ENCODE results near the gene COX14.

DNA sequence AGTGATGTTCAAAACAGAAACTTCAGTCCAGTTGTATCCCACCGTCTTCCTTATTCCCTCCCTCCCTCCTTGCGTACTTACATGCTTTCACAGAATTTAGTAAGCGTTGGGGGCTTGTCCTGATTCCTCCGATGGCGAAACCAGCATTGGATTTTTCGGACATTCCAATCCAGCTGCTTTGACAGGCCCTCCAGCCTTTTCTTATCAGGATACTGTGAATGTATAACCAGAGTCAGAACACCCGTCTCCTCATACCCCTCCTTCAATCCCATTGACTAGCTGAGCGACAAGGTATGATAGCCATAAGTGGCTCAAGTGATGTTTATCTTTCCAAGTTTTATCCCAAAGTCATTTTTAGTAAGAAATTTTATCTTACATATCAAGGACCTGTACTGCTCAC is 31.0 kb downstream of the COX14 start:
- TF ChIP-seq, protein P1, sequence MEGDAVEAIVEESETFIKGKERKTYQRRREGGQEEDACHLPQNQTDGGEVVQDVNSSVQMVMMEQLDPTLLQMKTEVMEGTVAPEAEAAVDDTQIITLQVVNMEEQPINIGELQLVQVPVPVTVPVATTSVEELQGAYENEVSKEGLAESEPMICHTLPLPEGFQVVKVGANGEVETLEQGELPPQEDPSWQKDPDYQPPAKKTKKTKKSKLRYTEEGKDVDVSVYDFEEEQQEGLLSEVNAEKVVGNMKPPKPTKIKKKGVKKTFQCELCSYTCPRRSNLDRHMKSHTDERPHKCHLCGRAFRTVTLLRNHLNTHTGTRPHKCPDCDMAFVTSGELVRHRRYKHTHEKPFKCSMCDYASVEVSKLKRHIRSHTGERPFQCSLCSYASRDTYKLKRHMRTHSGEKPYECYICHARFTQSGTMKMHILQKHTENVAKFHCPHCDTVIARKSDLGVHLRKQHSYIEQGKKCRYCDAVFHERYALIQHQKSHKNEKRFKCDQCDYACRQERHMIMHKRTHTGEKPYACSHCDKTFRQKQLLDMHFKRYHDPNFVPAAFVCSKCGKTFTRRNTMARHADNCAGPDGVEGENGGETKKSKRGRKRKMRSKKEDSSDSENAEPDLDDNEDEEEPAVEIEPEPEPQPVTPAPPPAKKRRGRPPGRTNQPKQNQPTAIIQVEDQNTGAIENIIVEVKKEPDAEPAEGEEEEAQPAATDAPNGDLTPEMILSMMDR (IDR thresholded peaks at IDR 0.05; ENCODE audit: low read depth, low read length): no peak
- TF ChIP-seq EZH2phosphoT487 (IDR thresholded peaks at IDR 0.05; ENCODE audit: low read depth): no peak

Measured in OCI-LY3 (cell line).